Measurements from ENCODE around the gene SRGAP2C.
"Not testable (repeated sequence)": the region's sequence is repeated elsewhere in the genome, so short reads cannot be mapped to it uniquely, and the experiment has no call there.

- not testable (repeated sequence) for TF ChIP-seq POLR2A, TAF1 (IDR thresholded peaks at IDR 0.05; ENCODE audit: low read depth, low read length)
Observed at GRCh38 chr1:121298529-121298928, 113.8 kb downstream of the SRGAP2C start.
